ENCODE measurements around the gene PABPN1L.
A peak's percentile ranks its signal among the peaks of the same experiment; 100 is the strongest.
"Not testable (repeated sequence)": the region's sequence is repeated elsewhere in the genome, so short reads cannot be mapped to it uniquely, and the experiment has no call there.

The PABPN1L gene

GRCh38 chr16:88825146-88825545 is 41.3 kb downstream of the PABPN1L start:
- no peak for DNase-seq

DNA sequence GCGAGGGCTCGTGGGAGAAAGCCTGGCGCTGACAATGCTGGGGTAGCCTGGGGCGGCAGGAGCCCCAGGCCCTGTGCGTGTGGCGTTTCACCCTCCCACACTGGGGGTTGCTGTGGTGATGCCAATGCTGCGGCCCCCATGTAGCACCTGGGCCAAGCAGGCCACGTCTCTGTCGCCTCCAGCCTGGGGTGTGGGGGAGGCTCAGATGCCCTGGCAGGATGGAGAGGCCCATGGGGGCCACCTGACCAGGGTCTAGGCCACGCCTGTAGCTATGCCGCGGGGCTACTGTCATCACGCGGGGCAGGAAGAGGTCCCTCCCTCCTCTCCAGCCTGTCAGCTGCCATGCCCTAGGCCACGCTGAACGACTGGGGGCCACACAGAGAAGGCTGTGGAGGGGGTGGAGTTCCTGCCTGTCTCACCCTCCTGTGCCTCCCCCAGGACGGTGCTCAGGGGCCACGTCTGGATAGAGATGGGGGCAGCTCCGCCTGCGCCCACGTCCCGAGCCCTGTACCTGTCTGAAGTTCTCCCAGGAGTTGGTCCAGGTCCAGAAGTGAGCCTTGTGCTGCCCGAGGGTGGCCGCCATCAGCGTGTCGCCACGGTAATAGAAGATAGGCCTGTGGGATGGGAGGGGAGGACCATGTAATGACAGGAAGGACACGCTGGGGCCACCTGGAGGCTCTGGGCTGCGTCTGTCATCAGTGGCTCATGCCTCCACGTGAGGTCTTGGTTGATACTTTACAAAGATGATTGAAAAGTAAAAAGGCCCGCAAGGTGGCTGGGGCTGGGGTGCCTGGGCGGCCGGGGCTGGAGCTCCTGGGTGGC is 42.0 kb downstream of the PABPN1L start:
- DNase-seq: no peak

- not testable (repeated sequence) for DNase-seq
Measured at GRCh38 chr16:88823646-88824045, 42.8 kb downstream of the PABPN1L start.

GRCh38 chr16:88822281-88823040 is 44.0 kb downstream of the PABPN1L start:
- no peak for DNase-seq

- no peak for DNase-seq
Measured at GRCh38 chr16:88821168-88821850, 45.2 kb downstream of the PABPN1L start.

DNA sequence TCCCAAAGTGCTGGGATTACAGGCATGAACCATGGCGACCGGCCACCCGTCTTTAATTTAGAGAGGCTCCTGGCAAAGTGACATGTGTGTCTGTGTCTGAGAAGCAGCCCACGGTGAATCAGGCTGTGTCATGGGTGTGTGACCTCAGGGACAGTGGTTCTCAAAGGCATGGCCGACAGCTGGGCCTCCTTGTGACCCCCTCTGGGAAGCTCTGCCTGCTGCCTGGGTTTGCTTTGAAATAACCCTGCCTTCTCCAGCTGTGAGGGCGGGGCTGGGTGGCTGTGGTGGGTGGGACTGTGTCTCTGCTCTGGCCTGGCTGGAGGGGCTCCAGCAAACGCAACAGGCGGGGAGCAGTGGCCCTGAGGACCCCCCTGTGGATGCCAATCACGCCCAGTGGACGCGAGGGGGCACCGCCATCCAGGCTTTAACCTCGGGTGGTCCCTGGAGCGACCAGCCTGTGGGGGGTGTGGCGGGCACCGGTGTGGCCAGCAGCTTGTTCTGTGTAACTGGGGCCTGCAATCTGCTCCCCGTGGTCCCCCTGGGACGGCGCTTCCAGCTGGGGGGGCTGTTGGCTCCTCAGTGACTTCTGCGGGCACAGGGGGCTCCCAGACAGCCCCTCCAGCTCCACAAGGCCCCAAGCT is 46.0 kb downstream of the PABPN1L start:
- no peak for DNase-seq

GRCh38 chr16:88819126-88819525 is 47.3 kb downstream of the PABPN1L start:
- DNase-seq: no peak

GRCh38 chr16:88818575-88818874 is 47.9 kb downstream of the PABPN1L start:
- DNase-seq: no peak

- DNase-seq: no peak
Measured at GRCh38 chr16:88817785-88818574, 48.5 kb downstream of the PABPN1L start.

- no peak for DNase-seq
Measured at GRCh38 chr16:88816736-88817535, 49.5 kb downstream of the PABPN1L start.

DNA sequence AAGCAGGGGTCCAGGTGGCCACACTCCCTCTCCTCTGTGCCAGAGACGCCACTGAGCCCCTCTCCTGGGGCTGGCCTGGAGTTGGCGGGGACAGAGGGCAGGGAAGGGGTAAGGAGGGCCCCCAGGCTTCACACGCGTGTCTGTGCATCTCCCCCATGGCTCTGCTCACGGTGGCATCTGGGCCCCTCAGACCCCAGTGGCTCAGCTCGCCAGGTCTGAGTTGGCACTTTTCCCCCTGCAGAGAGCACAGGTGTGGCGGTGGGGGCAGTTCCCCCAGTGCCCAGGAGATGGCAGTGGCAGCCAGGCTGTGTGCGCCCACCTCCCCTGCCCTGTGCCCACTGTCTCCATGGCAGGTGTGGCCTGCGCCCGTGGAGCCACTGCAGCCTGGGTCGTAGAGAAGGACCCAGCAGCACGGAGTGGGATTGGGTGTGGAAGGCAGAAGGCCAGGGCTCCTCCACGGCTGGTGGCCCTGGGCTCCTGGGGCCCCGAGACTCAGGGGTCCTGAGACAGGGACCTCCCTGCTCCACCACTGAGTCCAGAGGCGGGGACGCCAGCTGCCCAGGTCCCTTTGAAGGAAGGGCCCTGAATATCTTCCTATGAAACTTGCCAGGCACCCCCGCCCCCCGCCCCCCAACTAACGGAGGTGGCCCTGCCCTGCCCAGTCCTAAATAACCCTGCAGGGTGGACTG is 50.4 kb downstream of the PABPN1L start:
- peak; percentile 10 to 19 for DNase-seq

DNA sequence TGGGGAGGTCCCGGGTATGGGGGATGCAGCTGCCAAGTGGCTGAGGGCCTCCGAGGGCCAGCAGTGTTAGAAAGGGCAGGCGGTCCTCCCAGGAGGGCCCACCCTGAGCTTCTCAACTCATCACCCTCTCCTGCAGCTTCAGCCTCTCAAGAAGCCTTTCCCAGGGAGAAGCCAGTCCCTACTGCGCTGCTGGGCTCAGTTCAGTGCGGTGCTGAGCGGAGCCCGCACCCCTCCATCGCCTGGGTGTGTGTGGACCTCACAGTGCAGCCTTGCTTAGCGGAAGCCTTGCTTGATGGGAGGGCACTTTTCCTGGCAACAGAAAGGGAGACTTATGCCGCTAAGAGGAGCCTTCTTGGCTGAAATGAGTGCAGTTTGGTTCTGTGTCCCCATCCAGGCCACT is 51.2 kb downstream of the PABPN1L start:
- no peak for DNase-seq

GRCh38 chr16:88814144-88814502 is 52.3 kb downstream of the PABPN1L start:
- DNase-seq: no peak

Data from Kasumi-1 (cell line).